Activated naive CD8-positive, alpha-beta T cell treated with anti-CD3 and anti-CD28 coated beads, Interleukin-2, amount 50 U/mL, for 16 hours (primary cell): ENCODE results near the gene MAST2.
"Not testable (repeated sequence)": the region's sequence is repeated elsewhere in the genome, so short reads cannot be mapped to it uniquely, and the experiment has no call there.

Experiments
- DNase-seq: peaks from one replicate; pipeline ENCODE4 v3.0.0-alpha.2; 2020; ENCODE audit warnings: low read depth, low spot score

MAST2 gene

GRCh38 chr1:45814776-45815175 is 11.4 kb downstream of the MAST2 start:
- no peak for DNase-seq

- no peak for DNase-seq
These were observed 12.5 kb downstream of the MAST2 start for GRCh38 chr1:45815667-45816458.

GRCh38 chr1:45820173-45820572 is 16.8 kb downstream of the MAST2 start:
- no peak for DNase-seq

GRCh38 chr1:45820788-45821187 is 17.4 kb downstream of the MAST2 start:
- DNase-seq: no peak

- no peak for DNase-seq
These were observed 19.2 kb downstream of the MAST2 start for GRCh38 chr1:45822644-45823043.

DNA sequence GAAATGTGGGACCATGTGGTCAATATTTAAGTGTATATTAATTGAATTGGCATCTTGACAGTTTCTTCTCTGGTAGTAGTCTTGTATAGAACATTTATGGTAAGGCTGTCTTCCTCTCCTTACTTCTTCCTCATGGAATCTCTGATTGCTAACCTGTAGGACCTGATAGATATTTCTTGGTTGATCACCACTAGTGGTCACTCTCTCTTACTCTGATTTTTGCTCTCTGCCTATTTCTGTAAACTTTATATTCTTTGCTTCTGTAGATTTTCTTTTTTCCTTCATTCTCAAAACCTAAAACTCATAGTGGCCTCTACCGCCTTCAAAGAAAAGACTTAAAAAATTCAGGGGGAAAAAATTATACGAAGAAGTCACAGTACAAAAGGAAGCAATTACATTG is 21.2 kb downstream of the MAST2 start:
- no peak for DNase-seq

GRCh38 chr1:45827256-45827655 is 23.8 kb downstream of the MAST2 start:
- no peak for DNase-seq

DNA sequence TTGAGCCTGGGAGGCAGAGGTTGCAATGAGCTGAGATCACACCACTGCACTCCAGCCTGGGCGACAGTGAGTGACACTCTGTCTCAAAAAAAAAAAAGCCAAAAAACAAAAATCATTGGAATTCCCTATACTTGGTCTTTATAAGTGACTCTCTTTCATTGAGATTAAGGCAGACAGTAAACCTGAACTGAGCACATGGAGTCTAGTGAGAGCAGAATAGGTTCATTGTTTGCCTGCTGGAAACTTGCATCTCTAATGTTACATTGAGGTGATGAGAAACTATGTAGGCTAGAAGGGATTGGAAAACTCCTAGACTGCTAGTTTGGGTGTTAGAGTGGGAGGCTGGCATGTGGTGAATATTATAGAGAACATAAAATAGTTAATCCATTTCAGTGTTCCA is 25.4 kb downstream of the MAST2 start:
- no peak for DNase-seq

- no peak for DNase-seq
These were observed 29.9 kb downstream of the MAST2 start for GRCh38 chr1:45833361-45833760.

DNA sequence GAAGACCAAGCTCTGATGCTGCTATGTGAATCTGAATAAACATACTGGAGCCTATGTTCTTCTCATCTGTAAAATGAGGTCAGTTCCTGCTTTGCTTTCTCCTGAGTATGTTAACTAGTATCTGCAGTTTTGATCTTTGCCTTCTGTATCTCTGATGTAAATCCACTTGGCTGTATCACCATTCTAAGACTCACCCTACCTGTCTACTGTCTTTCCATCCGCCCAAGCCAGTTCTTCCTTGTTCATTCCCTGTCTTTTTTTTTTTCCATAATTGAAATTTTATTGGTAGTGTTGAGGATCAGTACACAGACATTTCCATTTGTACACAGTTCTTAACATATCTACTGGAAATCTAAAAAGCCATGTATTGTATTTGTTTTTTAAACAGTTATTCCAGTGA is 31.3 kb downstream of the MAST2 start:
- DNase-seq: no peak

- DNase-seq: no peak
These were observed 33.0 kb downstream of the MAST2 start for GRCh38 chr1:45836451-45836850.

GRCh38 chr1:45836861-45837260 is 33.4 kb downstream of the MAST2 start:
- not testable (repeated sequence) for DNase-seq

DNA sequence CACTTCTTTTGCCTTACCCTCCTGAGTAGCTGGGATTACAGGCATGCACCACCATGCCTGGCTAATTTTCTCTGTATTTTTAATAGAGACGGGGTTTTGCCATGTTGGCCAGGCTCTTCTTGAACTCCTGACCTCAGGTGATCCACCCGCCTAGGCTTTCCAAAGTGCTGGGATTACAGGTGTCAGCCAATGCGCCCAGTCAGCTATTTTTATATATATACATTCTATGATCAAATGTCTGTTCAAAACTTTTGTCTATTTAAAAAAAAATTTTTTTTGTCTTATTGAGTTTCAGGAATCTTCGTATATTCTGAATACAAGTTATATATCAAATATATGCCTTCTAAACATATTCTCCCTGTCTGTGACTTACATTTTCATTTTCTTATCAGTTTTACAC is 34.9 kb downstream of the MAST2 start:
- DNase-seq: not testable (repeated sequence)

- DNase-seq: no peak
These were observed 37.3 kb downstream of the MAST2 start for GRCh38 chr1:45840704-45841103.

DNA sequence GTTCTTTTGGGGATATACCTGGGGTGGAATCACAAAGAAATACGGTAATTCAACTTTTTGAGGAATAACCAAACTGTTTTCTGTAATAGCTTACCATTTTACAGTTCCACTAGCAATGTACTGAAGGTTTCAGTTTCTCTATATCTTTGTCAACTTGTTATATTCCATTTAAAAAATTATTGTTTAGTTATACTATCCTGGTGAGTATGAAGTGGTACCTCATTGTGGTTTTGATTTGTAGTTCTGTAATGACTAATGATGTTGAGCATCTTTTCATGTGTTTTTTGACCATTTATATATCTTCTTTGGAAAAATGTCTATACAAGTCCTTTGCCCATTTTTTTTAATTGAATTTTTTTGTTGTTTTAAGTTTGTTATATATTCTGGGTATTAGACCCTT is 39.4 kb downstream of the MAST2 start:
- DNase-seq: no peak

GRCh38 chr1:45843474-45843905 is 40.1 kb downstream of the MAST2 start:
- DNase-seq: no peak

DNA sequence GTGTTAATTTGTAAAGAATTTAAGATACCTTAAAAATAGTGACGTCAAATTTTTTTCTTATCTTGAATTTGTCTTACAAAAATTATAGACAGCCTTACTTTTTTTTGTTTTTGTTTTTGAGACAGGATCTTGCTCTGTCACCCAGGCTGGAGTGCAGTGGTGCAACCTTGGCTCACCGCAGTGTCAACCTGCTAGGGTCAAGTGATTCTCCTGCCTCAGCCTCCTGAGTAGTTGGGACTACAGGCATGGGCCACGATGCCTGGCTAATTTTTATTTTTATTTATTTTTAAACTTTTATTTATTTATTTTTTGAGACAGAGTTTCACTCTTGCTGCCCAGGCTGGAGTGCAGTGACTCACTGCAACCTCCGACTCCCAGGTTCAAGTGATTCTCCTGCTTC is 40.6 kb downstream of the MAST2 start:
- DNase-seq: not testable (repeated sequence)

DNA sequence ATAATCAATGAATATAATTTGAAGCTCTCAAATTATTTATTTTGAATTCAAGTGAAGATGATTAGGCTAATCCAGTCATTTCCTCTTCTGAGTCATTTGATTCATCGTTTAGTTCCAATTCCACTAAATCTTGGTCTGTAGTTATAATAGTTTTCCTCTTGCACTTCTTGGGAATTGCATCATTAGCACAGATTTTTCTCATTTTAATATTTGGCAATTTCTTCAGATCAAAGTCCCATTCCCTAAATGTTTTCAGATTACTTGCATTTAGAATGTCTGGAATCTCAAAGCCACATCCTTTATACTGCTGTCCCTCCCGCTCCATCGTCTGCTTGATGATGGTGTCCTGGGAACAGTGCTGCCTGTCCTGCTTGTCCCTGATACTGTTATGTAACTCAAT is 43.5 kb downstream of the MAST2 start:
- no peak for DNase-seq

DNA sequence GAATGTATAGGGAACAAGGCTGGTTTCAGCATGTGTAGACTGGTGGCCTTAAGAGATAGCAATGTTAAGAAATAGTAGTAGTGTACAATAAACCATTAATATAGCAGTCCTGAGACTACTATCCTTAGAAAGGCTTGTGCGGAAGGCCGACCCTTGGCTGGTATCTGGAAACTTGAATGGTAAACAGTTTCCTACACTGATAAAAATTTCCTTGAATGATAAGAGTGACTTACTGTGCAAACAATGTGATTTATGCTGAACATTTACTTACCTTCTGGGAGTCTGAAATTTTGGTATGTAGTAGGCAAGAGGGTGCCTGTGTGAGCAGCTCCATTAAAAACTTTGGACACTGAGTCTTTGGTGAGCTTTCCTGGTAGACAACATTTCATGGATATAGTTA is 44.7 kb downstream of the MAST2 start:
- DNase-seq: no peak

DNA sequence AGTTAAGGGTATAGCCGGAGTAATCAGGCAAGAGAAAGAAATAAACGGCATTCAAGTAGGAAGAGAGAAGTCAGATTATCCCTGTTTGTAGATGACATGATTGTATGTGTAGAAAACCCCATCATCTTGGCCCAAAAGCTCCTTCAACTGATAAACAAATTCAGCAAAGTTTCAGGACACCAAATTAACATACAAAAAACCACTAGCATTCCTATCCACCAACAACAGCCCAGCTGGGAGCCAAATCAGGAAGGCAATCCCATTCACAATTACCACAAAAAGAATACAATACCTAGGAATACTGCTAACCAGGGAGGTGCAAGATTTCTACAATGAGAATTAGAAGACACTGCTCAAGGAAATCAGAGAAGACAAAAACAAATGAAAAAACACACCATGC is 45.3 kb downstream of the MAST2 start:
- no peak for DNase-seq

DNA sequence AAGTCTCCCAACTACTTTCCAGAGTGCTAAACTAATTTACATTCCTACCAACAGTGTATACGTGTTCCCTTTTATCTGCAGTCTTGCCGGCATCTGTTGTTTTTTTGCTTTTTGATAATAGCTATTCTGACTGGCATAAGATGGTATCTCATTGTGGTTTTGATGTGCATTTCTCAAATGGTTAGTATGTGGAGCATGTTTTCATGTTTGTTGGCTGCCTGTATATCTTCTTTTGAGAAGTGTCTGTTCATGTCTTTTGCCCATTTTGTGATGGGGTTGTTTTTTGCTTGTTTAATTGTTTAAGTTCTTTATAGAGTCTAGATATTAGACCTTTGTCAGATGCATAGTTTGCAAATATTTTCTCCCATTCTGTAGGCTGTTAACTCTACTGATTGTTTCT is 46.6 kb downstream of the MAST2 start:
- DNase-seq: no peak

GRCh38 chr1:45854724-45855123 is 51.3 kb downstream of the MAST2 start:
- DNase-seq: no peak

DNA sequence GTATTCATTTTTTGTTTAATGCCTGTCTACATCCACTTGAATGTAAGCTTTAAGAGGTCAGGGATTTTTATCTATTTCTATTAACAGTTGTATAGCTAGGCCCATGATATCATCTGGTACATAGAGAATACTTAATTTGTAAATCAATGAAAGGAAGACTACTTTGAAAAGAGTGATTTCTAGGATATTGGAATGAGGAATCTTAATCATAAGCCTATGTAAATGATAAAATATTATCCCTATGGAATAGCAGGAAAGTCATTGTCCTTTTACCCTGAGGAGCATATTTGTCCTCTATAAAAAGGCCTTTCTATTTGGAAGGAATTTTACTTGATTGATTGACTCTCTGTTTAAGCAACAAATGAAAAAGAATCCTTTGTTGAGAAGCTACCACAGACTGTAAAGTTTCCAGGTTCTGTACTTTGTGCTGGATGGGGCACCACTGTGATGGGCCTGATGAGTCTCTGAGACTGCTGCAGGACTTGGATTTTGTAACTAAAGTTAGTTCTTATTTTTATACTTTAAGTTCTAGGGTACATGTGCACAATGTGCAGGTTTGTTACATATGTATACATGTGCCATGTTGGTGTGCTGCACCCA is 53.8 kb downstream of the MAST2 start:
- no peak for DNase-seq
